ENCODE measurements around the gene HAUS3.
A peak's percentile ranks its signal among the peaks of the same experiment; 100 is the strongest.
"Not testable (repeated sequence)": the region's sequence is repeated elsewhere in the genome, so short reads cannot be mapped to it uniquely, and the experiment has no call there.

The HAUS3 gene

DNA sequence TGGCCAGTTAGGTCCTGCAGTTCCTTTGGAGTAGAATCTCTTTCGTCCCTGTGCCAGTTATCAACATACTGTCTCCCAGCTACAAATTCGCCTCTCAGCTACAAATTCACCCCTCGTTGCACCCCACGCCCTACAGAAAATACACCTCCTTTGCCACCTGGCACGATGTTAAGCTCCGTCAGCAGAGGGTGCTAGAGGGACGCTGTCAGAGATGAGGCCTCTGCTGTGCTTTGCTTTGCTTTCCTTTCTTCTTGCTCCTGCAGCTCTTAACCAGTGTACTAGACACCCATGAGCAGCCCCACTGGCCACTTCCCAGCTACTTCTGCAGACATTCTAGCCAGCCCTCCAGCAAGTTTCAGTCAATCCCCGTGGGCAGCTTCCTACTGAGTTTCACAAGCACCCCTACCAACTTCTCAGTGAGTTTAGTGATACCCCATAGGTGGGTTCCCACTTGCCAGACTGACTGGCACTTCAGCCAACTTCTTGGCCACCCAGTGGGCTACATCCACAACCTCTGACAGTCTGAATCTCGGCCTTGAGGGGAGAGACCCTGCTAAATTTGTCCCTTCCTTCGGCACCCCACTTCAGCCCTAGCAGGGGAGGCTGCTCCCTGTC, 21.8 kb downstream of the HAUS3 start:
- DNase-seq (ENCODE audit: low spot score) (peak; percentile 52), FAIRE-seq (no peak)

DNA sequence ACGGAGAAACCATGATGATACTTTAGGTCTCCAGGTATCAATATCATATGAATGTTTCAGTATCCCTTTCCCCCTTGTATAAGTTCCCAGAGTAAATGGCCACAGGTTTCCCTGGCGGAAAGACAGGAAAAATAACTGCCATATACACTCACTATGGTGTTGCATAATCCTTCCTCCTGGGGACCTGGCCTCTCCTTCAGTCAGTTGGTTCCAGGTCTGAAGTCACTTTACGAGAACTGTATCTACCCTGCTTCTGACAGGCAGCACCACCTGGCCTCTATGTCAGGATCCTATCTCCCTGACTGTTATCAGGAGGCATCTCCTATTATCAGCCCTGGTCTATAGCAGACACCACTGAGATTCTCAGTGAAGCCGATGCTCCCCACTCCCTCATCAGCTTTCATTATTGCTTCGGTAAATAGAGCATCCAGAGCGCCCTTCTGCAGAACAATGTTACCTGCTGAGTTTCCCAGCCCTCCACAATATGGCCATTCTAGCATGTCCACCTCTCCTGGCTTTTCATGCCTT, 22.6 kb downstream of the HAUS3 start:
- FAIRE-seq (no peak), DNase-seq (ENCODE audit: low spot score) (no peak)

DNA sequence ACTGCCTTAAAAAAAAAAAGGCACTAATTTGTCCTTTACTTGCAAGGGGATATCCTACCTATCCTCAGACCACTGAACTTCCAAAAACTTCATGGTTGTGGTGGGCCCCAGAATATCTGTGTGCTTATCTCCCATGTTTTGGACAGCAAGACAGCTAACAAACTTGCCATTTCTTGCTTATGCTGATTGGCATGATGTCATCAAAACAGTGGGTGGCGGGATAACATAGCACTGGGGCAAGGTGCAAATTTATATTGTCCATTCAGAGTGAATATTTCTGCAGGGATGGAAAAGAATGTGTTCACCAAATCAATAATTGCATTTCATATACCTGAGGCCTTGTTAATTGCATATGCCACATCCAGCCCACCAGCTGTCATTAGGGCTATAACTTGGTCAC, 23.5 kb downstream of the HAUS3 start:
- FAIRE-seq: no peak
- DNase-seq (ENCODE audit: low spot score): no peak

DNA sequence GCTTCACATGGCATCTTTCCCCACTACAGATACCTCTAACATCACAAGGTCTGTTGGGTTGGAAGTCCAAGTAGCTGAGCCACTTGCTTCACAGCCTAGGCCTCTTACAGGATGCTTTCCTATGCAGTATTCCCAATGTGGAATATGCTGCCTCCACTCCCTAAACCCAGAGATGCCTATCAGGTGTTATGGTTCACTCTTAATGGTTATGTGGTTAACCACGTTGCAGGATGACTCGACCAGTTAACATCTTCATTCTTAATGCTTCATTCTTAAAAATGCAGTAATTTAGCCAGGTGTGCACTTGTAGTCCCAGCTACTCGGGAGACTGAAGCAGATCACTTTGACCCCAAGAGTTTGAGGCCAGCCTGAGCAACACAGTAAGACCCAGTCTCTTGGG, 24.2 kb downstream of the HAUS3 start:
- no peak for FAIRE-seq
- DNase-seq (ENCODE audit: low spot score): peak; percentile 37

DNA sequence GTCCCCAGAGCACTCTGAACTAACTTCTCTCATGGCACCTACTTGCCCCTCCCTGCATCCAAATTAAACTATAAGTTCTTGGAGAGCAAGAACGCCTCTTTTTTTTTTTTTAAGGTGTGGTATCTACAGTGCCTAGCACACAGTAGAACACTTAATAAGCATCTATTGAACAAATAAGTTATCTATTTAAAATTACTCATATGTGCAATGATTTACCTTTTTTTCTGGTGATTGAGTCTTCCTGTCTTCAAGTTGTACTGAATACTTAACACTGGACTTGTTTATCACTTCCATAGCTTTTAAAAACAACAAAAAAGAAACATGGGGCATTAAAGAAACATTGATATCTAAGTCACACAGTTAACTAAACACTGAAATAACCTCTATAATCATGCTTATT, 29.1 kb downstream of the HAUS3 start:
- FAIRE-seq (no peak), DNase-seq (ENCODE audit: low spot score) (no peak)

DNA sequence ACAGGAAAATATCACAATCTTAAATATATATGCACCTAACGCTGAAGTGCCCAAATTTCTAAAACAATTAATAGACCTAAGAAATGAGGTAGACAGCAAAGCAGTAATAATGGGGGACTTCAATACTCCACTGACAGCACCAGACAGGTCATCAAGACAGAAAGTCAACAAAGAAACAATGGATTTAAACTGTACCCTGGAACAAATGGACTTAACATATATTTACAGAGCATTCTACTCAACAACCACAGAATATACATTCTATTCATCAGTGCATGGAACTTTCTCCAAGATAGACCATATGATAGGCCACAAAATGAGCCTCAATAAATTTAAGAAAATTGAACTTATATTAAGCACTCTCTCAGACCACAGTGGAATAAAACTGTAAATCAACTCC, 39.1 kb downstream of the HAUS3 start:
- not testable (repeated sequence) for FAIRE-seq; DNase-seq (ENCODE audit: low spot score)

DNA sequence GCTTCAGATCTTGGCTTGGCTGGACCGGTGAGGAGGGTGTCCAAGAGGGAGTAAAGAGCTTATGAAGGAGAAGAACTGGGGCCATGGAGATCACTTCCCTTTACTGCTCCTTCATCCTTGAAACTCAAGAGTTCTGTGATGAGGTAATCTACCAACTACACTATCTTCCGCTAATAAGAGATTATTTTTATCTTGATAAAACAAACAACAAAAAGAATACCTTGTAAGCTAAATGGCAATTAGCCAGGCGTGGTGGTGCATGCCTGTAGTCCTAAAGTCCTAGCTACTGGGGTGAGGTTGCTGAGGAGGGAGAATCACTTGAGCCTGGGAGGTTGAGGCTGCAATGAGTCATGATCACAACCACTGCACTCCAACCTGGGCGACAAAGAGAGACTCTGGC, 47.4 kb downstream of the HAUS3 start:
- DNase-seq (ENCODE audit: low spot score) (no peak), FAIRE-seq (no peak)

DNA sequence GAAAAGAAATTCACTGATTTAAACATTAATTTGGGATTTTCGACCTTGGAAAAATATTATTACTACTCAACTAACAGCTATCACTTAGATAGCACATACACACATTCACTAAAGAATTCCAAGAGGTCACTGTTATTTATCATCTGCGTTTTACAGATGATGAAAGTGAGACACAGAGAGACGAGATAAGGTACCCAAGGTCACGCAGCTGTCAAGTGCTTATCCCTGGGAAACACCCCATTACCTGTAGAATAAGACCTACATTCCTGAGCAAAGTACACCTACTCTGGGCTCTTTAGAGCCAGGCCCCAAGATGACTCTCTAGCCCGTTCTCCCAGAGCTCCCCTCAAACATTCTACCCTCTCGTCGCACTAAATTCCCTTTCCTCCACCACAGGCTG, 48.6 kb downstream of the HAUS3 start:
- DNase-seq (ENCODE audit: low spot score) (no peak), FAIRE-seq (no peak)

DNA sequence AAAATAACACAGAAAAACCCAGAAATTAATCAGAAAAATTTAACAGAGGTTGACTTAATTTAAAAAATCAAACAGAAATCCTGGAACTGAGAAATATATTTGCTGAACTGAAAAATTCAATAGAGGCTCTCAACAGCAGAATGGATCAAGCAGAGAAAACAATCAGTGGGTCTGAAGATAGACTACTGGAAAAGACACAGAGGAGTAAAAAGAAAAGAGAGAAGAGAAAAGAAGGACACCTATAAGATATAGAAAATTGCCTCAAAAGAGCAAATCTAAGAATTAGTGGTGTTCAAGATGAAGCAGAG, 55.1 kb downstream of the HAUS3 start:
- no peak for DNase-seq (ENCODE audit: low spot score)
- FAIRE-seq: no peak

DNA sequence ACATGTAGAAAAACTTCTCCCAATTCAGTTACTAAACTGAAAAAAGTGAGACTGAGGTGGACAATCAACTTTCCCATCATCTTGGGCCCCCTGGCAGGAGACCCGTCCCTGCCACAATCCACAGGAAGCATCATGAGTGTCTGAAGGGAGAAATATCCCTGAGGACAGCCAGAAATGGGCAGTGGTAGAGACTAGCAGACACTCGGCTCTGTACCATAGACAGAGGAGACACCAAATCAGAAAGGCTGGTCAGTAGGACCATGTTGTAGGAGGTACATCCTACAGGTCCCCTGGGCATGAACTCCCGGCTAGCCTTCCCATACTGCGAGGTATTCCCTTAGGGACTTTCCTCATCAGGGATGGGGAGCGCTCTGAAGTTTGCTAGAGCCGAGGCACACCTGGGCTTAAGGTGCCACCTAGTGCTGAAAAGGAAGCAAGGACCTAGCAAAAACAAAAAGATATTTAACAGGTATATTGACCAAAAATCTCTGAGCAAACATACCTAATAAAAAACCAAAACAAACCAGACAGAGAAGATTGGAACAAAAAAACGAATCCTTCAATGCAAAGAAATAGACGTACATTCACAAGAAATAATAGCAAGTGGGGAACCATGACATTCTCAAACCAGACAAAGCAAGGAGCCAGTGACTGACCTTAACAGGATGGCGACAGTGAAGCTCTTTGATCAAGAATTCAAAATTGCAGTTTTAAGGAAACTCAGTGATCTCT, 55.6 kb downstream of the HAUS3 start:
- FAIRE-seq (no peak), DNase-seq (ENCODE audit: low spot score) (peak; percentile 11)

DNA sequence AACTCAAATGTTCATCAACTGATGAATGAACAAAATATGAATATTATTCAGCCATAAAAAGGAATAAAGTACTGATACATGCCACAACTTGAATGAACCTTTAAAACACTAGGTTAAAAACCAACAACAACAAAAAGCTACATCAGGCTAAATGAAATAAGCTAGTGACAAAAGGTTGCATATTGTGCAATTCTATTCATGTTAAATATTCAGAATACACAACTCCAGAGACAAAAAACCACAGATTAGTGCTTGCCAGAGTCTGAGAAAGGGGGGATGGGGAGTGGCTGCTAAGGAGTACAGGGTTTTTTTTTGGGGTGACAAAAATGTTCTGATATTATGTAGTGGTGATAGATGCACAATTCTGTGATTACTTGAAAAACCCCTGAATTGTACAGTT, 58.5 kb downstream of the HAUS3 start:
- FAIRE-seq (no peak), DNase-seq (ENCODE audit: low spot score) (no peak)

DNA sequence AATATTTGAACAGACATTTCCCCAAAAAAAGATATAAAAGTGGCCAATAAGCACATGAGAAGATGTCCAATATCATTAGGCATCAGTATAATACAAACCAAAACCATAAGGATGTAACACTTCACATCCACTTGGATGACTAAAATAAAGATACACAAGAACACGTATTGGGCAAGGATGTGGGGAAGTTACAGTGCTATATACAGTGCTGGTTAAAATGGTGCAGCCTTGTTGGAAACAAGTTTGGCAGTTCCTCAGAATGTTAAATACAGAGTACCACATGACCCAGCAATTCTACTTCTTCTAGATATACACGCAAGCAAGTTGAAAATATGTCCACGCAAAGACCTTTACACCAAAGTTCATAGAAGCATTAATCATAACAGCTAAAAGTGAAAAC, 58.9 kb downstream of the HAUS3 start:
- no peak for FAIRE-seq
- DNase-seq (ENCODE audit: low spot score): no peak

DNA sequence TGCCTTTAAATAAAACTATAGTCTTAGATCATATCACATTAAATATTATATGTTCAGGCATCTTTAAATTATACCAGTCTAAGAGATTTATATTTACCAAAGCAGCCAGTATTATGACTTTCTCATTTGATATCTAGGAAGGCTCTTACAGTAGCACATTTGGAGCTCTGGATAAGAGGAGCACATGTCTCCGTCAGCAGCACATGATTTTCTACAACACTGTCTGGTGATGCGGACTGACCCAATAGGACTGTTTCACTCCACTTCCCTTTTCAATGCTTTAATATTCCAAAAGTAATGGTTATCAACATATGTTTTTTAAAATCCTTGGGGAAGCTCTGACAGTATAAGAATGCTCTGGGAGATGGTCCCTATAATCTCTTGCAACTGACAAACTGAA, 61.5 kb downstream of the HAUS3 start:
- FAIRE-seq: no peak

DNA sequence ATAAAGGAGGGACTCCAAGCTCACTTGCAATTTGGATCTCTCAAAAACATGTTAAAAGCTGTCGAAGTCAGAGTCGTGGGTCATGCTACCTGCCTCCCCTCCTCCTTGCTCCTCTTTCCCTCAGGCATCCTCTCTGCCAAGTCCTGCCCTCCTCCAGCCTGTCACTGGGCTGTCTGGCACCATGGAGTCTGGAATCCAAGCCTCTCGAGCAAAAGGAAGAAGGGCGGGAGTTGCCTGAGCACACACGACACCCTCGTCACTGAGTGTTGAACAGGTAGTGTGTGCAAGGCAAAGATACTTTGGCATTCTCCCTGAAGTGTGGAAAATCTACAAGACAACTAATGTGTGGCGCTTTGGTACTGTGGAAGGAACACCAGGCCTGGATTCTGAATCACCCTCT, 62.2 kb downstream of the HAUS3 start:
- no peak for DNase-seq (ENCODE audit: low spot score)
- no peak for FAIRE-seq

More for the DNA sequence above, 61.5 kb downstream of the HAUS3 start:
- DNase-seq (ENCODE audit: low spot score): no peak

DNA sequence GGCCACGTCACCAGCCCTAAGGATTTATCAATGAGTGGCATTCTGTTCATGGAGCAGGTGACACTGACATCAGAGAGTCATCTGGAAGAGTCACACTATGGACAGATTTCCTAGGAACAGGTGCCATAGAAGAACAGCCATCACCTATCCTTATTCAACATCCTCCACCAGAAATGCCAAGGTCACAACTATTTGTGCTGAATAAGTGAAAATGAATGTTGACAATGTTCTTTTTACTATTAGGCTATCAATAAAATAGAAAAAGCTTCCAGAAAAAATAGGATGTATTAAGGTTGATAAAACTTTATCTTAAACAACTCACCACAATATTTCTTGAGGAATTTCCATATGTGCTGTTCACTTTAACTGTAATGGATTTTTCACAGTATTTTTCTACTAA, 62.9 kb downstream of the HAUS3 start:
- FAIRE-seq: no peak

More for the DNA sequence above, 62.9 kb downstream of the HAUS3 start:
- DNase-seq (ENCODE audit: low spot score): no peak

Measured in urothelium cell line (cell line).